NCI-H2107 treated with DMSO at 0.1 percent for 48 hours (cell line): ENCODE results near the gene KLF16.

Experiments
- DNase-seq: peaks from one replicate; lab custom pipeline; 2025; ENCODE audit not compliant: unreplicated experiment; lab: John Stamatoyannopoulos, UW

Gene KLF16

DNA sequence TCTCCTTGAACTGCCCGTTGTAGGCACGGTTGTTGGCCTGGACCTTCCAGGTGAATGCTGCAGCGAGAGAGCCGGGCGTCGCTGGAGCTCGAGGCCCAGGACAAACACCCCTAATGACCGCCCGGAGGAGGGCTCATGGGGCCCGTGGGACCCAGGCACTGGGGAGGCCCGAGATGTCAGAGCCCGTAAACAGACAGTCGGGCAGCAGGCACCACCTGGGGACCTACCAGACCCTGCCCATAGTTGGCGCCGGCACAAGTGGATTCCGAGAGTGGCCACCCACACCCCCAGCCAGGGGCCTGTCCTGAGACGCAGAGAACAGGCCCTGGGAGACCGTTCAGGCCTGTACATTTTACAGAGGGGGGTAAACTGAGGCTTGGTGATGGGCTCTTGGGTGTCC lies 53.7 kb downstream of the KLF16 start:
- DNase-seq: no peak

GRCh38 chr19:1808395-1808731 lies 55.0 kb downstream of the KLF16 start:
- no peak for DNase-seq

GRCh38 chr19:1807695-1808394 lies 55.5 kb downstream of the KLF16 start:
- no peak for DNase-seq

GRCh38 chr19:1807030-1807694 lies 56.2 kb downstream of the KLF16 start:
- DNase-seq: no peak

GRCh38 chr19:1806184-1807029 lies 57.0 kb downstream of the KLF16 start:
- DNase-seq: no peak

GRCh38 chr19:1805401-1806183 lies 57.8 kb downstream of the KLF16 start:
- no peak for DNase-seq

- no peak for DNase-seq
These were observed 58.5 kb downstream of the KLF16 start for GRCh38 chr19:1804858-1805257.
